Gastroesophageal sphincter (tissue), 3 donors: Measurements from ENCODE around the gene MYH3.

Experiments
- POLR2A ChIP-seq, 2 donors: fragments of 450-650 bp; IDR thresholded peaks; one replicate each; pipeline ENCODE4 v1.6.1; 2017; ENCODE audit warnings: antibody characterized with exemption in 2 of 2, mild to moderate bottlenecking in 2 of 2, moderate library complexity in 1 of 2
- TF ChIP-seq, protein P1 (sequence below), 4 experiments: fragments of 200-600 bp in 2 of 4; fragments of 450-650 bp in 2 of 4; sonication (generic) in 1 of 4; IDR thresholded peaks; one replicate each; pipeline ENCODE4 v1.5.1; 2017 to 2019; ENCODE audit warnings: antibody characterized with exemption in 4 of 4, mild to moderate bottlenecking in 2 of 4, moderate library complexity in 2 of 4

- TF ChIP-seq, protein P1, sequence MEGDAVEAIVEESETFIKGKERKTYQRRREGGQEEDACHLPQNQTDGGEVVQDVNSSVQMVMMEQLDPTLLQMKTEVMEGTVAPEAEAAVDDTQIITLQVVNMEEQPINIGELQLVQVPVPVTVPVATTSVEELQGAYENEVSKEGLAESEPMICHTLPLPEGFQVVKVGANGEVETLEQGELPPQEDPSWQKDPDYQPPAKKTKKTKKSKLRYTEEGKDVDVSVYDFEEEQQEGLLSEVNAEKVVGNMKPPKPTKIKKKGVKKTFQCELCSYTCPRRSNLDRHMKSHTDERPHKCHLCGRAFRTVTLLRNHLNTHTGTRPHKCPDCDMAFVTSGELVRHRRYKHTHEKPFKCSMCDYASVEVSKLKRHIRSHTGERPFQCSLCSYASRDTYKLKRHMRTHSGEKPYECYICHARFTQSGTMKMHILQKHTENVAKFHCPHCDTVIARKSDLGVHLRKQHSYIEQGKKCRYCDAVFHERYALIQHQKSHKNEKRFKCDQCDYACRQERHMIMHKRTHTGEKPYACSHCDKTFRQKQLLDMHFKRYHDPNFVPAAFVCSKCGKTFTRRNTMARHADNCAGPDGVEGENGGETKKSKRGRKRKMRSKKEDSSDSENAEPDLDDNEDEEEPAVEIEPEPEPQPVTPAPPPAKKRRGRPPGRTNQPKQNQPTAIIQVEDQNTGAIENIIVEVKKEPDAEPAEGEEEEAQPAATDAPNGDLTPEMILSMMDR (IDR thresholded peaks at IDR 0.05) = no peak
- TF ChIP-seq POLR2A (IDR thresholded peaks at IDR 0.05) = no peak
These were observed 30.7 kb downstream of the MYH3 start for GRCh38 chr17:10626390-10626789.
